ENCODE measurements around the gene CCNL1.
"Not testable (repeated sequence)": the region's sequence is repeated elsewhere in the genome, so short reads cannot be mapped to it uniquely, and the experiment has no call there.

Gene CCNL1

GRCh38 chr3:157104928-157105652 lies 54.9 kb downstream of the CCNL1 start:
- in situ Hi-C loops (cut with MboI; ENCODE audit: low pct_unique_long_range_greater_than_20kb, low sequenced_read_pairs, unreplicated experiment): no loop called here
- no peak for TF ChIP-seq CTCF (IDR thresholded peaks at IDR 0.05; ENCODE audit: extremely low read depth, insufficient read depth, missing control alignments)
- DNase-seq (ENCODE audit: low spot score): no peak

- in situ Hi-C loops (cut with MboI; ENCODE audit: low pct_unique_long_range_greater_than_20kb, low sequenced_read_pairs, unreplicated experiment): no loop called here
- DNase-seq (ENCODE audit: low spot score): no peak
Observed at GRCh38 chr3:157104521-157104920, 55.4 kb downstream of the CCNL1 start.

DNA sequence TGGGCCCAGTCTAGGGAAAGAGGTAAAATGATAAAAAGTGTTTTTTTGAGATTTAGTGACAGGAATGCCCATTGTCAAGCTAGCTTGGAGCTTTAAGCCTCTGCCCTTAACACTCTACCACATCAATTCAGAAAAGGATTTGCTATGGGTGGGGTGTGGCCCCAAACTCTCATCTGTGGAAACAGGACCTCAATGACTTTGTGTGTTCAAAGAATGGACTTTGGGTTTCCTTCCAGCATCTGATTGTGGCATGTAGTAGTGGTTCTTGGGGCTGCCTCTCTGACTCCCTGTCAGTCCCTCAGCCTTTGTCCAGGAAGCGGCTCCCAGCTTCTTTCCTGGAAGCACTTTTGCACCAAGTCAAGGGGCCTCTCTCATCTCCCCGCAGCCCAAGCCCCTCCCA lies 56.1 kb downstream of the CCNL1 start:
- no peak for DNase-seq (ENCODE audit: low spot score)
- TF ChIP-seq CTCF (IDR thresholded peaks at IDR 0.05; ENCODE audit: extremely low read depth, insufficient read depth, missing control alignments): no peak
- in situ Hi-C loops (cut with MboI; ENCODE audit: low pct_unique_long_range_greater_than_20kb, low sequenced_read_pairs, unreplicated experiment): no loop called here

More at GRCh38 chr3:157104521-157104920, 55.4 kb downstream of the CCNL1 start:
- TF ChIP-seq CTCF (IDR thresholded peaks at IDR 0.05; ENCODE audit: extremely low read depth, insufficient read depth, missing control alignments): no peak

DNA sequence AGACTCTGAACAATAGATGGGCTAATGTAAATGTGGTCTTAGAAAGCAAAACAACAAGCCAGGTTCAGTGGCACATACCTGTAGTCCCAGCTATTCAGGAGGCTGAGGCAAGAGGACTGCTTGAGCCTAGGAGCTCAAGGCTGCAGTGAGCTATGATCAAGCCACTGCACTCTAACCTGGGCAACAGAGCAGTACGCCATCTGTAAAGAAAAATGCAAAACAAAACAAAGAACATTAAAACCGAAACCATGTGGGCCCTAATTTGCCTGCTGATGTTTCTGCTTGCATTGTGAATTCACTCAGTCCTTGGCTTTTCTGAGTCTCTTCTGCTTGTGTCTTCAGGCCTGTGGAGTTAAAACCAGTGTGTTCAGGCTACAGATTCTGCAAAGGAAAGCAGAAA lies 56.7 kb downstream of the CCNL1 start:
- in situ Hi-C loops (cut with MboI; ENCODE audit: low pct_unique_long_range_greater_than_20kb, low sequenced_read_pairs, unreplicated experiment): no loop called here
- TF ChIP-seq CTCF (IDR thresholded peaks at IDR 0.05; ENCODE audit: extremely low read depth, insufficient read depth, missing control alignments): no peak
- DNase-seq (ENCODE audit: low spot score): peak; percentile 68

GRCh38 chr3:157102595-157102994 lies 57.4 kb downstream of the CCNL1 start:
- in situ Hi-C loops (cut with MboI; ENCODE audit: low pct_unique_long_range_greater_than_20kb, low sequenced_read_pairs, unreplicated experiment); DNase-seq (ENCODE audit: low spot score): not testable (repeated sequence)

- TF ChIP-seq CTCF (IDR thresholded peaks at IDR 0.05; ENCODE audit: extremely low read depth, insufficient read depth, missing control alignments): no peak
- in situ Hi-C loops (cut with MboI; ENCODE audit: low pct_unique_long_range_greater_than_20kb, low sequenced_read_pairs, unreplicated experiment): no loop called here
Observed at GRCh38 chr3:157102098-157102497, 57.8 kb downstream of the CCNL1 start.

DNA sequence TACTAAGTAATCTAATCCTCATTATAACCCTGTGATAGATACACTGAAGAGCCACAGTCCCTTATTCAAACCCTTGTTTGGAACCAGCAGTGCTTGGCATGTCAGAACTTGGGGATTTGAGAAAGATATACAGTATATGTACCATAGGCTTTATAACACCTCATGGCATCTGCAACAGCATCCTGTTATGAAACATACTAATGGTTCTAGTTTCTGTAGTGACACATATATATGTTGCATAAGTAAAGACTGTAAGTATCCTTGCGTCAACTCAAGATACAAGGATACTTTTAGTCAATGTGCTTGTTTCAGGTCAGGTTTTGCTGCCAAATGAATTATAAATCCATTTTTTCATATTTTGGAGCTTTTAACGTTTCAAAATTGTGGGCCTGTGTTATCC lies 58.5 kb downstream of the CCNL1 start:
- TF ChIP-seq CTCF (IDR thresholded peaks at IDR 0.05; ENCODE audit: extremely low read depth, insufficient read depth, missing control alignments): no peak
- in situ Hi-C loops (cut with MboI; ENCODE audit: low pct_unique_long_range_greater_than_20kb, low sequenced_read_pairs, unreplicated experiment): no loop called here
- no peak for DNase-seq (ENCODE audit: low spot score)

More at GRCh38 chr3:157102098-157102497, 57.8 kb downstream of the CCNL1 start:
- DNase-seq (ENCODE audit: low spot score): no peak

All from GM13977 (cell line).